ENCODE data around the gene ARF1. TPM values are rescaled to one million over a fixed set of nuclear protein-coding genes. Genes with fewer than 3 reads are reported as not detected.

The ARF1 gene
- total RNA-seq, 2 experiments from 2014 or later, result 163 to 322 TPM

DNA sequence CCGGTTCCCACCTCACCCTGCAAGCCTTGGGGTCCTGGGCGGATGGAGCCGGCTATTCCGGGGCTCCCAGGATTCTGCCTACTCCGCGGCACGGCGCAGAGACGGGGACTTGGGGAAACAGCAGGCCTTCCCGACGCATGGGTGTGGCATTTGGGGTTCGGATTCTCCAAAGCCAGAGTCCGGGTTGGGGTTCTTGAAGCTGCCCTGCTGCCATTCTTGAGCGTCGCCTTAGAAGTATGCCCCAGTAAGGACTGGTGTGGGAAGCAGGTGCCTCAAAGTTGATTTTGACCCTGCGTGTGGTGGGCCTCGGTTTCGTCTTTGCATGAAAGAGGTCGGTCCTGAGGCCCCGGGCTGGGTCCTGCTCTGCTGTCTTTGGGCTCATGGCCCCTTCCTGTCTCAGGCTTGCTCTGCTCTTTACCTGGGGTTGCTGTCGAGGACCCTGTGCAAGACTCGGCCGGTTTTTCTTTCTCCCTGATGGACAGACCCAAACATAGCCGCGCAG, 58.3 kb downstream of the ARF1 start:
- Histone ChIP-seq H4K20me1 (ENCODE audit: insufficient read depth, low read length) (peaks cover 16% of the 10 kb centered on the region; the same call in 1 of the 2 replicates), H3K4me1 (ENCODE audit: insufficient read depth, low read length, poor library complexity, severe bottlenecking) (peaks cover 74% of the 10 kb centered on the region), H3K79me2 (ENCODE audit: insufficient read depth, low read depth, low read length) (peaks cover 47% of the 10 kb centered on the region), H3K4me3 (ENCODE audit: low read depth, low read length, poor library complexity, severe bottlenecking) (peak overlapping the region; percentile 92), H3K9me2 (ENCODE audit: insufficient read depth, low read length) (no peaks in the 10 kb centered on the region), H3K4me2 (ENCODE audit: low read length) (peak overlapping the region; percentile 99), H3K36me3 (ENCODE audit: insufficient read depth, low read length) (peaks cover 28% of the 10 kb centered on the region), H3K27ac (ENCODE audit: low read depth, low read length, poor library complexity, severe bottlenecking) (peak overlapping the region; percentile 51), H2AFZ (ENCODE audit: low read length) (no peak overlapping the region), H3K9me3 (ENCODE audit: low read length) (no peaks in the 10 kb centered on the region)
- intact Hi-C loops (cut with micrococcal nuclease; ENCODE audit: unreplicated experiment), result no loop called here
- BruUV-seq (replicated peaks), result no TSS peak
- ChIA-PET CTCF (ENCODE audit: unreplicated experiment) (no interaction called here), POLR2A (interaction anchor here (0.8 to 1.3 kb wide), 3 partner anchors 15 to 26 kb away, joined by 3 to 5 read pairs (median 5); partner anchors contain the start of gene IBA57)
- DNase-seq (ENCODE audit: low spot score), result peak; percentile 26
- no peak for TF ChIP-seq EZH2phosphoT487 (IDR thresholded peaks at IDR 0.05; ENCODE audit: borderline replicate concordance, low read depth, low read length)
- TF ChIP-seq, protein P1, sequence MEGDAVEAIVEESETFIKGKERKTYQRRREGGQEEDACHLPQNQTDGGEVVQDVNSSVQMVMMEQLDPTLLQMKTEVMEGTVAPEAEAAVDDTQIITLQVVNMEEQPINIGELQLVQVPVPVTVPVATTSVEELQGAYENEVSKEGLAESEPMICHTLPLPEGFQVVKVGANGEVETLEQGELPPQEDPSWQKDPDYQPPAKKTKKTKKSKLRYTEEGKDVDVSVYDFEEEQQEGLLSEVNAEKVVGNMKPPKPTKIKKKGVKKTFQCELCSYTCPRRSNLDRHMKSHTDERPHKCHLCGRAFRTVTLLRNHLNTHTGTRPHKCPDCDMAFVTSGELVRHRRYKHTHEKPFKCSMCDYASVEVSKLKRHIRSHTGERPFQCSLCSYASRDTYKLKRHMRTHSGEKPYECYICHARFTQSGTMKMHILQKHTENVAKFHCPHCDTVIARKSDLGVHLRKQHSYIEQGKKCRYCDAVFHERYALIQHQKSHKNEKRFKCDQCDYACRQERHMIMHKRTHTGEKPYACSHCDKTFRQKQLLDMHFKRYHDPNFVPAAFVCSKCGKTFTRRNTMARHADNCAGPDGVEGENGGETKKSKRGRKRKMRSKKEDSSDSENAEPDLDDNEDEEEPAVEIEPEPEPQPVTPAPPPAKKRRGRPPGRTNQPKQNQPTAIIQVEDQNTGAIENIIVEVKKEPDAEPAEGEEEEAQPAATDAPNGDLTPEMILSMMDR (conservative IDR thresholded peaks at IDR 0.05; ENCODE audit: low read length), result no peak

DNA sequence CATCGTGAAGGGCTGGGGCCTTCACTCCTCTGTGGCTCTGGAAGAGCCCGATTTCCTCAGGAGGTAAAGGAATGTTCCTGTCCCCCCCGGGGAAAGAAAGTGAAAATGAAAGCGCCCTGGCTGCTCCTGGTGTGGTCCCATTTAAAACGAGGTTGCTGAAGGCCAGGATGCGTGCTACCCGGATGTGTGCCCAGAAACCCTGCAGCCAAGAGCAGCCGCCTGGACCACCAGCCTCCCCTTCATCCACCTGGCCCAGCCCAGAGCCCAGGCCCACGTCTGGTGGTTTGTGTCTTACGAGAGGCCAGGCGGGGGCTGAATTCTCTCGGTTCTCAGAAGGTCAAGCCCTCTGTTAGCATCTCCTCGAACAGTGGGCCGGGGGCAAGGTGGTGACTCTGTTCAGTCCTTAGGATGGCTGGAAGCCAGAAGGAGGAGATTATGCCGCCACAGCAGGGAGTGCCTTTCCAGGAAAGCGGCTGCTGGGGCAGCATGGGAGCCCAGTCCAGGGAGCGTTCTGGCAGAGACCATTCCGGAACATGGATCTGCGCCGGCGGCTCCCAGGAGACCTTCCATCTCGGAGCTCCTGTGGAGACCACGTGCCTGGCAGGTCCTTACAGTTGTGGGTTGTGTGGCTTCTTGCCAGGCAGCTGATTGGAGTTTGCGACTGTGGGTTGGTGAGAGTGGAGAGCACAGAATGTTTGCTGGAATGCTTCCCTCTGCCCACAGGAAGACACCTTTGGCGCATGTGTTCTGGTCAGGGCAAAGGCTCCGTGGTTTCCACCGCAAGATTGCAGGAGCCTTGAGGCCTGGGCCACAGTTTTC, 58.9 kb downstream of the ARF1 start:
- POLR2A ChIA-PET, result interaction anchor here (1.2 kb wide), 1 partner anchor 25 kb away, joined by 5 read pairs; no protein-coding TSS in a partner anchor
- CTCF ChIA-PET (ENCODE audit: unreplicated experiment), result interaction anchor here (0.9 kb wide), 1 partner anchor 23 kb away, joined by 3 read pairs; no protein-coding TSS in a partner anchor
- TF ChIP-seq EZH2phosphoT487 (IDR thresholded peaks at IDR 0.05; ENCODE audit: borderline replicate concordance, low read depth, low read length), result no peak
- TF ChIP-seq, protein P1 (conservative IDR thresholded peaks at IDR 0.05; ENCODE audit: low read length), result no peak
- BruUV-seq (replicated peaks), result no TSS peak
- H3K79me2 ChIP-seq (ENCODE audit: insufficient read depth, low read depth, low read length), result peaks cover 47% of the 10 kb centered on the region
- H2AFZ ChIP-seq (ENCODE audit: low read length), result no peak overlapping the region
- H3K4me3 ChIP-seq (ENCODE audit: low read depth, low read length, poor library complexity, severe bottlenecking), result peak overlapping the region; percentile 92
- H3K4me1 ChIP-seq (ENCODE audit: insufficient read depth, low read length, poor library complexity, severe bottlenecking), result peaks cover 68% of the 10 kb centered on the region
- peak overlapping the region; percentile 99 for H3K4me2 ChIP-seq (ENCODE audit: low read length)
- H3K9me3 ChIP-seq (ENCODE audit: low read length), result no peaks in the 10 kb centered on the region
- H3K36me3 ChIP-seq (ENCODE audit: insufficient read depth, low read length), result peaks cover 31% of the 10 kb centered on the region
- peaks cover 16% of the 10 kb centered on the region; the same call in 1 of the 2 replicates for H4K20me1 ChIP-seq (ENCODE audit: insufficient read depth, low read length)
- H3K9me2 ChIP-seq (ENCODE audit: insufficient read depth, low read length), result no peaks in the 10 kb centered on the region
- intact Hi-C loops (cut with micrococcal nuclease; ENCODE audit: unreplicated experiment), result no loop called here
- DNase-seq (ENCODE audit: low spot score), result peak; percentile 46
- H3K27ac ChIP-seq (ENCODE audit: low read depth, low read length, poor library complexity, severe bottlenecking), result peak overlapping the region; percentile 51

Data from OCI-LY7 (cell line).